Astrocyte of the spinal cord (primary cell): Measurements from ENCODE around the gene PRR5.

Source experiments
- DNase-seq: peaks from one replicate; pipeline ENCODE4 v3.0.0; 2011; ENCODE audit warnings: low read depth, low spot score
- H3K4me3 ChIP-seq: 2 replicates; pipeline ENCODE4 v1.5.1; 2011; ENCODE audit warnings: low read depth, mild to moderate bottlenecking, low read length, moderate library complexity
- in situ Hi-C: cut with HindIII; loops from 2 replicates; pipeline ENCODE4 v1.10.0; 2017; ENCODE audit warnings: low sequenced_read_pairs
- TF ChIP-seq, protein P1 (sequence below): IDR thresholded peaks from 2 replicates; pipeline ENCODE4 v1.5.1; 2012; ENCODE audit warnings: low read depth, mild to moderate bottlenecking, low read length, inconsistent platforms

The PRR5 gene

DNA sequence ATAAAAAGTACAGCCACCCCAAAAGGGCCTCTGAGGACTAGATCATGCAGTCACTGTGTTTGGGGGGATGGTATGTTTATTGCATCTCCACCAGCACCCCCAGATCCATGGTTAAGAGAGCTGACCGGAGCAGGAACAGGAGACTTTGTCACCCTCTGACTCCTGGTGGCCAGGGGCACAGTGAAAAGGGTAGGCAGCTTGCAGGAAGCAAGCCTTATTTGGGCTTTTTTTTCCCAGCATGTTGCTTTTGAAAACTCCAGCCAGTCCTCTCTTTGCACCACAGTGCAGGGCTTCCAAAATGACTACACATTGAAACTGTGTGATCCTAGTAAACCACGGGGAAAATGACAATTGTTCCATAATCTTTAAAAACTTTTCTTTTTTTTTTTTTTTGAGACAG, 20.6 kb downstream of the PRR5 start:
- DNase-seq = no peak
- no peak overlapping the region for H3K4me3 ChIP-seq
- in situ Hi-C loops = no loop called here
- TF ChIP-seq, protein P1, sequence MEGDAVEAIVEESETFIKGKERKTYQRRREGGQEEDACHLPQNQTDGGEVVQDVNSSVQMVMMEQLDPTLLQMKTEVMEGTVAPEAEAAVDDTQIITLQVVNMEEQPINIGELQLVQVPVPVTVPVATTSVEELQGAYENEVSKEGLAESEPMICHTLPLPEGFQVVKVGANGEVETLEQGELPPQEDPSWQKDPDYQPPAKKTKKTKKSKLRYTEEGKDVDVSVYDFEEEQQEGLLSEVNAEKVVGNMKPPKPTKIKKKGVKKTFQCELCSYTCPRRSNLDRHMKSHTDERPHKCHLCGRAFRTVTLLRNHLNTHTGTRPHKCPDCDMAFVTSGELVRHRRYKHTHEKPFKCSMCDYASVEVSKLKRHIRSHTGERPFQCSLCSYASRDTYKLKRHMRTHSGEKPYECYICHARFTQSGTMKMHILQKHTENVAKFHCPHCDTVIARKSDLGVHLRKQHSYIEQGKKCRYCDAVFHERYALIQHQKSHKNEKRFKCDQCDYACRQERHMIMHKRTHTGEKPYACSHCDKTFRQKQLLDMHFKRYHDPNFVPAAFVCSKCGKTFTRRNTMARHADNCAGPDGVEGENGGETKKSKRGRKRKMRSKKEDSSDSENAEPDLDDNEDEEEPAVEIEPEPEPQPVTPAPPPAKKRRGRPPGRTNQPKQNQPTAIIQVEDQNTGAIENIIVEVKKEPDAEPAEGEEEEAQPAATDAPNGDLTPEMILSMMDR = no peak

GRCh38 chr22:44723801-44724200, 21.8 kb downstream of the PRR5 start:
- no peak overlapping the region for H3K4me3 ChIP-seq
- DNase-seq = no peak
- TF ChIP-seq, protein P1 = no peak
- in situ Hi-C loops = no loop called here

GRCh38 chr22:44724416-44724815, 22.4 kb downstream of the PRR5 start:
- TF ChIP-seq, protein P1 = no peak
- in situ Hi-C loops = no loop called here

DNA sequence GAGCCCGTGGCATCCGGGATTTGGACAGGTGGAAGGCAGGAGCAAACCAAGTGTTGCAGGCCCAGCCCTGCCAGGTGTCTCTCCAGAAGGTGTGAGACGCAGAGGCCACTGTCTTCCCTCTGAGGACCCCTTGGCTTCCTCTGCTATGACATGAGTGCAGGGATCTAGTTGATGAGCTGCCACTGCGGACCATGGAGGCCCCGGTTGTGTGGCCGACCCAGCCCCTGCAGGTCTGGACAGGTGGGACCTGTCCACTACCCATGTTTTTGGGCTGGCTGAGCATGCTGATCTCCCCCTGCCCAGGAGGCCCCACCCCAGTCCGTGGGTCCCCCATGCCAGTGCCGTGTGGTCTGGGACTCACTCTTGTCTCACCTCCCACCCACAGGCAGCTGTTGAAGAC, 22.9 kb downstream of the PRR5 start:
- in situ Hi-C loops = no loop called here
- TF ChIP-seq, protein P1 = no peak
- DNase-seq = no peak
- H3K4me3 ChIP-seq = no peak overlapping the region

More at GRCh38 chr22:44724416-44724815, 22.4 kb downstream of the PRR5 start:
- no peak for DNase-seq
- H3K4me3 ChIP-seq = no peak overlapping the region

DNA sequence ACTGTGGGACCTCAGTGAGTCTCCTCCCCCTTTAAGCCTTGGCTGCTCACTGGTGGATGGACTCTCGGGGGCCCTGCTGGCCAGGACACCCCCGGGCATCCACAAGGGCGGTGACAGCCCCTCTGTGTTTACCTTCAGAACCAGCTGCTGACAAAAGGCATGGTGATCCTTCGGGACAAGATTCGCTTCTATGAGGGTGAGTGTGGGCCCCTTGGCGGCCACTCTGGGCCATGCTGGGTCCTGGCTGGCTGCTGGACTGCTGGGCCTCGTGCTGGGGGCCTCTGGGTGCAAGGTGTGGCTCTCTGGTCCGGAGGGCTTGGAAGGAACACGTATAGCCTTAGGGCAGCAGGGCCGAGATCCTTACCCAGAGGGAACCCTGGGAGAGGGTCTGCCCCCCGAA, 24.4 kb downstream of the PRR5 start:
- no peak for DNase-seq
- in situ Hi-C loops = no loop called here
- H3K4me3 ChIP-seq = no peak overlapping the region
- TF ChIP-seq, protein P1 = no peak

DNA sequence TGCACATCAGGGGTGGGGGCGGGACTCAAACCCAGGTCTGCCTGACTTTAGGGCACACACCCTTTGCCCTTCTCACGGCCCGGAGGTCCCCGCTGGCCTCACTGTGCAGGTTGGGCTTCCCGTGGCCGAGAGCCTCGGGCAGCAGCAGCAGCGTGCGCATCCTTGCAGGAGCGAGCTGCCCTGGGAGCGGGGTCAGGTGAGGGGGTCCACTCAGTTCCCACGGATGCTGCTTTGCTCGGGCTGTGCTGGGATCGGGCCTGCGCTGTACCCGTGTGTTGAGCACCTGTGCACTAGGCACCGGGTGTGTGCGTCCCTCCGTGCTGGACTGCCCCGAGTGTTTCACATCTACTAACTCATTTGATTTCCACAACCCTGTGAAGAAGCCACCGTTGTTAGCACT, 25.1 kb downstream of the PRR5 start:
- TF ChIP-seq, protein P1 = no peak
- in situ Hi-C loops = no loop called here
- no peak overlapping the region for H3K4me3 ChIP-seq
- no peak for DNase-seq

GRCh38 chr22:44727709-44728108, 25.7 kb downstream of the PRR5 start:
- TF ChIP-seq, protein P1 = no peak
- no peak overlapping the region for H3K4me3 ChIP-seq
- DNase-seq = no peak
- in situ Hi-C loops = no loop called here
